HG02885 (cell line): Measurements from ENCODE around the gene ENG.
"Not testable (repeated sequence)": the region's sequence is repeated elsewhere in the genome, so short reads cannot be mapped to it uniquely, and the experiment has no call there.

Source experiments
- ATAC-seq: cut with Tn5 transposase; IDR thresholded peaks from one replicate; pipeline ENCODE4 v1.9.1; 2021; ENCODE audit warnings: mild to moderate bottlenecking; ENCODE audit not compliant: unreplicated experiment, poor library complexity

Gene ENG

DNA sequence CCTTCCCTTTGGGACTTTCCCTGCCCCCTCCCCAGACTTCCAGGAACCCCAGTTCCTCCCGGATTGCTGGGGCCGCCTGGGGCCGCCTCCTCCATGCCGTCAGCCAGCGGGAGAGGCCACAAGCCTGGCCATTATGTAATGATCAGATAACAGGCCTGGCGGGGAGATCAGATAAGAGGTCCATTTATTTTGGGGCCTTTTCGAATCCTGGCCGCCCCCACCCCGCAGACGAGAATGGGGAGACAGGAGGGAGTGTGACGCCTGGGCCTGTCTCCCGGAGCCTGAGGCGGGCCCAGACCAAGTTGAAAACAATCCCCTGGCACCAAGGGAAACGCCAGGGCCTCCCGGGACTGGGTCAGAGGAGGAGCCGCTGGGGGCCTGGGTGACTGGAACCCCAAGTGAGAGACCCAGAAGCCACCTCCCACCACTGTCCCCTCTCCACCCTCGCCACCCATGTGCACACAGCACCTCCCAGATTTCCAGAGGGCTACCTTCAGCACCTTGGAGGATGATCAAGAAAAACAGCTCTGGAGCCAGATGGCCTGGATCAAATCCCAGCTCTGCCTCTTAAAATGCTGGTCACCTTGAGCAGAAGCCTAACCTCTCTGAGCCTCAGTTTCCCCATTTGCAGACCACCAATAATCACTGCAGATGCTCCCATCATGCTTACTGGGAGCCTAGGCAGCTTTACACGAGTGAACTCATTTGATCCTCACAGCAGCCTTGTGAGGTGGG is 7.8 kb downstream of the ENG start:
- ATAC-seq = no peak

DNA sequence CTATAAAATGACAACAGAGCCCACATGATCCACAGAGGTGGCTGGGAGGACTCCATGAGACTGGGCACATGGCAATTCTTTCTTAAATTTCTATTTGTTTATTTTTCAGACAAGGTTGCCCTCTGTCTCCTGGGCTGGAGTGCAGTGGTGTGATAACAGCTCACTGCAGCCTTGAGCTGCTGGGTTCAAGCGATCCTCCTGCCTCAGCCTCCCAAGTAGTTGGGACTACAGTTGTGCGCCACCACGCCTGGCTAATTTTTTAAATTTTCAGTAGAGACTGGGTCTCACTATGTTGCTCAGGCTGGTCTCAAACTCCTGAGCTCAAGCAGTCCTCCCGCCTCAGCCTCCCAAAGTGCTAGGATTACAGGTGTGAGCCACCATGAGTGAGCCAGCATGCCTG is 8.8 kb downstream of the ENG start:
- ATAC-seq = not testable (repeated sequence)

DNA sequence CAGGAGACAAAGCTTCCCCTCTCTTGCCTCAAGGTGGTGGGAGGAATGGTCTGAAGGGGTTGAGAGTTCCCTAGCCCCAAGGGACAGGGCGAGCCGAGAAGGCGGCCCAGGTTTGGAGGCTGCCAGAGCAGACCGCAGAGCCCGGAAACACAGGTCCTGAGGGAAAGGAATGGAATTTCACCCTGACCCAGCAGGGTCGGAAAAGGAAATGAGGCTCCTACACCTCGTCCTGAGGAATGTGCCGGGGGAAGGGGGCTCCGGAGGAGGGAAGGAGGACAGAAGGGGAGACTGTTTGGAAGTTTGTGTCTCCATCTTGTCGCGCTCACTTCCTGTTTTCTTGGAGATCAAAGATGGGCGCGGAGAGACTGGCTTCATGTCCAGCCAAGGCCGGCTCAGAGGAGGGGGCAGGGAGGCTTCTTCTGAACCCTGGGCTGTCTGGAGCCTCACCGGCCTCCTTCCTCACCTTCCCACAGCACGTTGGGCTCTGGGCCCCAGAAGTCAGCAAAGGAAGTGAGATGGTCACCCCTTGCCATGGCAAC is 9.6 kb downstream of the ENG start:
- ATAC-seq = no peak

DNA sequence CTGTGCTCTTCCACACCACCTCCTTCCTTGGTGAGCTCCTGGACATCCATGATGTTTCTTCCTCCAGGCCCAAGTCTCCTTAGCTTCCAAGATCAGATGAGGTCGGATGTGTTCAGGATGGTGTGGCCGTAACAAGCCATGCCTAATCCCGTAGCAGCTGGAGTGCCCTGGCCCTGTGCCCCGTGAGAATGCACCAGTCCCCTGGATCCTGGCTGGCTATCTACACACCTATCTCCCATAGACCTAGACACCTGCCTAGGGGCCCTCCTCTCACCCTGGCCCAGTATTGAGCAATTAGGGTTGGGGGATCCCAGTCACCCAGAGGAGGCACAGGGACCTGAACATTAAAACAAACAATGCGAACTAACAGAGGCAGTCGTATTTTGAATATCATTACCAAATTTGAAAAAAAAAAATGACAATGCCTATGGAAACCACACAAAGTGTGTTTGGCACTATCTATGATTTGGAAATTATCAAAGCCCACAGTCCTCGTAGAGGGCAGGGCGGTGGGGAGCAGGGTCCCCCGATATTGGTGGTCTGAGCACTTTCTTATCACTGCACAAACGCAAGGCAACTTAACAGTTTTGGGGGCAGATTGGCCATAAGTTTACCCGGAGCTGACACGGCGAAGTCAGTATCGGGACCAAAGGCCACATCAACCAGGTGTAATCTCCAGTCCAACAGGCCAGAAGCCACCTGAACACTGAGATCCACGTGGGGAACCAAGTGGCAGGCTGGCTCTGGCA is 13.2 kb downstream of the ENG start:
- no peak for ATAC-seq

DNA sequence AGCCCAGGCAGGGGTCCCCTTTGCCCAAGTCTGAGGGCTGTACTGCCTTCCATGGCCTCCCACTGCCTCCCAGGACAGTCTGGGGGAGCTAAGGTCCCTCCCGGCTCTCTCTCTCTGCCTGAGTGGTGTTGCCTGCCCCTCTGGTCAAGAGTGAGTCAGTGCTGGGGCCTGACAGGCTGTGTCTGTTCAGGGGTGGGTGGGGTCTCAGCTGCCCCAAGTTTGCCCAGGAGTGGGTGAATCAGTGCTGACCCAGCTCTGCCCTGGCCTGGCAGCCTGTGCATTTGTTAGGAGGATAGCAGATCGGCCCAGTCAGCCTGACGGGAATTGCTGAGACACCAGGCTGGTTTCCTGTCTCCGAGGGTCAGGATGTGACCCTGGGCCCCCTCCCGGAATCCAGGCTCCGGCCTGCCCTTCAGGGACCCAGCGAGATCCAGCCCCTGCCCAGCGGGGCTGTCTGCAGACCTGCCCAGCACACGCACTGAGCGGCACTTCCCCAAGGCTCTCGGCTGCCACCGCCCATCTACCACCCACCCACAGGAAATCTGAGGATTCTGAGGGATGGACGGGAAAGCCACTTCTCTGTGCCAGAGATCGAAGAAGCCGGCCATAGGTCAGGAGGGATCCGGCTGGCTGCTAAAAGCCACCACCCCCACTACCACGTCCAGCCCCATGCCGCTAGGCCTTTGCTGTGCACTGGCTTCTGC is 15.9 kb downstream of the ENG start:
- no peak for ATAC-seq

DNA sequence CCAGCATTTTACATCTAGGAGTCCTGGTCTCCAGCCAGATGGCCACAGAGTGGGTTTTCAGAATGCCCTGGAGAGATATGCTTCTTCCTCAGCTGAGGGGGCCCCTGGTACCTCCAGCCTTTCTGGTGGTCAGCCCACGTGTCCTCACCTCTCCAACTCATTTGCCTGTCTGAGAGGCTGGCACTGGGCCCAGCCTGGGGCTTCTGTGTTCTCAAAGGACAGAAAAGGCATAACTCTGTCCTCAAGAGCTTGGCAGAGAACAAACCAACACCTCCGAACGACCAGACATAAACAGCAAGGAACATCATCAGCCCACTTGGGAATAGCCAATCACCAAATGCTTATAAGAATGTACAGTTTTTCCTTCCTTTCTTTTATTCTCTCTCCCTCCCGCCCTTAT is 17.1 kb downstream of the ENG start:
- ATAC-seq = no peak

DNA sequence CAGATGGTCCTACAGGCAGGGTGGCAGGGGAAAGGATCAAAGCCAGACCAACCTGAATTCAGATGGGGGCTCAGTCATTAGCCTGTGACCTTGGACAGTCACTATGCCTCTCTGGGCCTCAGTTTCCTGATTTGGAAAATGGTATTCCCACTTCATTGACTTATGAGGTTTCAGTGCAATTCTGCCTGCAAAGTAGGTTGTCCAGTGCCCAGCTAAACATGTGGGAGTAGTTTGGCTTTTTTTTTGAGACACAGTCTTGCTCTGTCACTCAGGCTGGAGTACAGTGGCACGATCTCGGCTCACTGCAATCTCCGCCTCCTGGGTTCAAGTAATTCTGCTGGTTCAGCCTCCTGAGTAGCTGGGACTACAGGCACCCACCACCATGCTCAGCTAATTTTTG is 17.9 kb downstream of the ENG start:
- ATAC-seq = not testable (repeated sequence)

DNA sequence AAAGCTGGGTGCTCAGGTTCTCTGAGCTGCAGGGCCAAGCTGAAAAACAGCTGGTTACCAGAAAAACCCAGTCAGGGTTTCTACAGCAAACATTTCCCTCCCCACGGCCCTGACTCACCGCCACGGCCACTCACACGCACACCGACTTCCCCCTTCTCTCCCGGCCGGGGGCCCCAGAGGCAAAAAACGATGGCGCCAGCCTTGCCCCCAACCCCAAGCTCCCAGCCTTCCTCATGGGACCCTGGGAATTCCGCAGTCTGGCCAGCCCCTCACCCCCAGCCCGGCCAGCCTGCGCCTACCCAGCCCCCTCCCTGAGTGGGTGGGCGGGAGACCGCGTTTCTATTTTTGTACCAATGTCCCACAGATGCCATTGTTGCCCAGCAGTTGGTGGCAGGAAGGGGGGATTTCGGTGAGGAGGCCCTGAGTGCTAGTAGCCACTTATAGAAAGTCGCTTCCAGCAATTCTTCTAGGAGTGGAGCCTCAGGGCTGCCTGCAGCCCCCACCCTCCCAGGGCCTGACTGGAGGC is 18.4 kb downstream of the ENG start:
- ATAC-seq = no peak

DNA sequence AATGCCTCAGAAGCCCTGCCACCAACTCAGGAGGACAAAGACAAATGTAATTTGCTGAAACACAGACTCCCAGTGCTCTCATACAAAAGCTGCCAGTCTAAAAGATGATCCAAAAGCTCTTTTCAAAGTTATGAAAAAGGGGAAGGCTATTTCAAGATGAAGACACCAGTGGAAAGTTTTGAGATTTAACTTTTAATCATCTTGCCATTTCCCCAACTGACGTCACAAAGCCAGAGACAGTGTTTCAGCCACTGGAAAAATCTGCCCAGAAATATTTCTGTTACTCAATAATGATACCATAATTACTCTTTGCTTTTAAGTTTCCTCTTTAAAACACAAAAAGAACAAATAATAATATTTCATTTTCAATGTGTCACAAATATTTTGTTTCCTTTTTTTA is 20.9 kb downstream of the ENG start:
- no peak for ATAC-seq

DNA sequence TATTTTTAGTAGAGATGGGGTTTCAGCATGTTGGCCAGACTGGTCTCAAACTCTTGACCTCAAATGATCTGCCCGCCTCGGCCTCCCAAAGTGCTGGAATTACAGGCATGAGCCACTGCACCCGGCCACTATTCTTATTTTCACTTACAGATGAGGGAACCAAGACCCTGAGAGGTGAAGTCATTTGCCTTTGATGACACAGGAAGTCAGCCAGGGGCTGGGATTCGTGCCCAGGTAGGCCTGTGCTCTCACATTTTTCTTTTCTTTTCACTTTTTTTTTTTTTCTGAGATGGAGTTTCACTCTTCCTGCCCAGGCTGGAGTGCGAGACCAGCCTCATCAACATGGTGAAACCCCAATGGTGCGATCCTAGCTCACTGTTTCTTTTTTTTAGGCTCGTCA is 22.2 kb downstream of the ENG start:
- no peak for ATAC-seq

DNA sequence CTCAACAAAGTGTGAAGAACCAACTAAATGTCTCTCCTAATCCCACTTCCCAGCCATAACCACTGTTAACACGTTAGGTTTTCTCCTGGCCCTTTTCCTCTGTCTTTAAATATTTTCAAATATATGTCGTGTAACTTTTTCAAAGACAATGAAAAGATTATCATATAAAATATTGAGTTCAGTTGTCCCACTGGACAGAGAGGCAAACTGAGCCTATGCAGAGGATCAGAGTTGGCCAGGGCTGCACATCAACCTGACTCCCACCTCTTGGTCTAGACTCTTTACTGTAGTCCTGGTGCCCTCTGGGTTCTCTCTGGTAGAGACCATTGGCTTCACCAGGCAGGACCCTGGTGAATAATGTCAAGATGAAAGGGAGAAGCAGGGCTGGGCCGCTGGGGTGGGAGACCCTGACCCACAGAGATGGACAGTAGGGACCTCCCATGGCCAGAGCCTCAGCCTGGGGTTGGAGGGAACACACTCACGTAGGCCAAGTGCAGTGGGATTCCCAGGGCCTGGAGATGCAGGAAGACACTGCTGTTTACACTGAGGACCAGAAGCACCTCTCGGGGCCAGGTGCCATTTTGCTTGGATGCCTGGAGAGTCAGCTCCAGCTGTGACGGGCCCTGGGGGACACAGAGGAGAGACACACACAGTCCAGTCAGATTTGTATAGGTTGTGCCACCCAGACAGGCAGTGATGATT is 25.1 kb downstream of the ENG start:
- no peak for ATAC-seq

DNA sequence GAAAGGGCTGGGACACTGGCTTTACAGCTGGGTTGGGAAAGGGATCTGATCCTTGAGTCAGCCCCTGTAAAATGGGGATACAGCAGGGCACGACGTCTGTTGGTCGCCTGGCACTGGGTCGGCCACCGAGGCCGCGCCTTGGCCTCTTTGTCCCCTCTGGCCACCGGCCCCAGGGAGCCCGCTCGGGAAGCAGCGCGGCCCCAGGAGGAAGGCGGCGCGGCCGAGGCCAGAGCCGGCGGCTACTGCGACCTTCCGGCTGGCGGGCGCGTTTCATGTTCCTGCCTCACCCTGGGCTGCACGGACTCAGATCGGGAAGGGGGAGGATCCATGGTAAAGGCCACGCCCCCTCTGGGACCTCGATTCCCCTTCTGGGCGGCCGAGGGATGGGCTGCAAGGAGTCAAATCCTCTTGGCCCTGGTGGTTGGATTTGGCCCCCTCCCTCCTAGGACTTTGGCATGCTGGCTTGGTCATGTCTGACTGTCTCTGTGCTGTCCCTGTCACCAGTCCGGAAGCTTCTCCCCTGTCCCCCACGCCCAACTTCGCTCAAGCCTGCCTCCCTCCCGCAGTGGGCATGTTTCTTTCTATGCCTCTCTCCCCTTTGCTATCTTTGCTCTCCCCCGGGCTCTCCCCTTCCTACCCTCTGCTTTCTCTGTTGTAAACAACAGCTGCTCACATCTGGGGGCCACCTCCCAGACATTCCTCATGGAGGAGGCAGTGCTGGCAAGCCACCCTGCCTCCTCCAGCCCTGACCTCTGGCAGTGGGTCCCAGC is 26.0 kb downstream of the ENG start:
- ATAC-seq = no peak

DNA sequence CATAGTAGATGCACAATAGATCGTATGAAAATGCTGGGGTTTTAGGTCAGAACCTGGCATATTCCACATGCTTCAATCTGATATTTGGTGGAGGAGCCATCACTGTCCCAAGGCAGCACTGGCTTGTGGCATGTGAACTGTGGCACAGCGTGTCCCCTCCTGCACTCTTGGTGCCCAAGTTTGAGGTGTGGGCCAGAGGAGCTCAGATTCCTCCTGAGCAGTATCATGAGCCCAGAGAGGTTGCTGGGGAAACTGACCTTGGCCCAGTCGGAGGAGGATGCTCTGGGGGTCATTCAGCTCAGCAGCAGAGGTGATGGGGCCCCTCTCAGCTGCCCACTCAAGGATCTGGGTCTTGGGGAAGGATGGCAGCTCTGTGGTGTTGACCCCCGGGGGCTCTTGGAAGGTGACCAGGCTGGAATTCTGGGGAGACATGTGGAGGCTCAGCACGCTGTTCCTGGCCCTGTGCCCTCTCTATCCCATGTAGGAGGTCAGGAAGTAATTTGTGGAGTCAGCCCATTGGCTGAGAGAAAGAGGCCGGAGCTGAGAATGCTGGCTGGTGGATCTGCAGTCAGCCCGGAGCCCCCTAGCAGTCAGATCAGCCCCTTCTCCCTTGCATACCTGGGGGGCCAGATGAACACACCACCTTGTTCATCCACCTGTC is 28.1 kb downstream of the ENG start:
- no peak for ATAC-seq

DNA sequence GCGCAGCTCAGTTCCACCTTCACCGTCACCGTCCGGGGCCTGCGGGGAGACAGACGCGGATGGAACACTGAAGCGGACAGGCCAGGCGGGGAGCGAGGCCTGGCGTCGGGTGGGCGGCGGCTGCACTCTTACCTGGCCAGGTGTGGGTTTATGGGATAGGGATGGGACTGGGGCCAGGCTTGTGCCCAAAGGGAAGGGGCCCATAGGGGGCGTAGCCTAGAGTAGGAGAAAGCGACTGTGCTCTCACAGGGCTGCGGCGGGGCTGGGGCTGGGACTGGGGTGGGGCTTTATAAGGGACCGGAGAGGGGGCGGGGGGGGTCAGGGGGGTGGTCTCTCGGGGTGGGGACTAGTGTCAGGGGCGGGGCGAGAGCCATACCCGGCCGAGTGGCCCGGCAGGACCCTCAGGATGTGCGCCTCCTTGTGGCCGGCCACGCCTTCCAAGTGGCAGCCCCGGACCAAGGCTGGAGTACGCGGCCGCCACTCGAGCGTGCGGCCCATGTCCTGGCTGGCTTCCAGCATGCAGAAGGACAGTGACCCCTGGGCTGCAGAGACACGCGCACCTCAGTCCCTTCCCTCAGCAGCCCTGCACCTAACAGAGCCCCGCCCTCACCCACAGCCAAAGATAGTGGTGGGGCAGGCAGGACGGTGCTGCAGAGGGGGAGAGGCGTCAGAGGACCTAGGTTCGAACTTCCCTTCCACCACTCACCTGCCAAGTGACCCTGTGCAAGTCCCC is 29.0 kb downstream of the ENG start:
- ATAC-seq = no peak

DNA sequence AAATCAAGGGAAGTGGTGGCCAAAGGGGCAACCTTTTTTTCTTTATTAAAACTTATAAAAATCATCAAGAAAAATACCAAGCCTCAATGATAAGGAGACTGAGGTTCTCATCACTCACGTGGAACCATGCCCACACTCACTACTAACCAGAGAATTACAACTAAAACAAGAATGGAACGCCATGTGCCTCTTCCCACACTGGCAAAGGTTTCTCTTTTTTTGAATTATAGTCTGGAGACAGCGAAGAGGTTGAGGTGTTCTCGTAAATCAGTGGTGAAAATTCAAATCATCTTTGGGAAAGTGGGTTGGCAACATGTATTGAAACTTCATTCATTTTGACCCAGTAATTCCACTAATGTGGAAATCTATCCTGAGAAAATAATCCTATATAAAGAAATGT is 32.4 kb downstream of the ENG start:
- ATAC-seq = no peak

DNA sequence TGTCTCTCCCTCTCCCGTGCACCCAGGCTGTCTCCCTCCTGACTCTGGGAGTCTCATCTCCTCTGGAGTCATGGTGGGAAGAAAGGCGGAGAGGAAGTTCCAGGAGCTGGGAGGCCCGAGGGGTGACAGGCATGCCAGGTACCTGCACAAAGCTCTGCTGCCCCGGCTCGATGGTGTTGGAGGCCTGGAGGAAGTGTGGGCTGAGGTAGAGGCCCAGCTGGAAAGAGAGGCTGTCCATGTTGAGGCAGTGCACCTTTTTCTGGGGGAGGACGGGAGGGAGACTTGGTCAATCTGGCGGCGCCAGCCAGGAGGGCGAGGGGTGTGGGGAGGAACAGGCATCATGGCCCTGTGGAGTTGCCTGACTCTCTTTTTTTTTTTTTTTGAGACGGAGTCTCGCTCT is 35.9 kb downstream of the ENG start:
- ATAC-seq = no peak

DNA sequence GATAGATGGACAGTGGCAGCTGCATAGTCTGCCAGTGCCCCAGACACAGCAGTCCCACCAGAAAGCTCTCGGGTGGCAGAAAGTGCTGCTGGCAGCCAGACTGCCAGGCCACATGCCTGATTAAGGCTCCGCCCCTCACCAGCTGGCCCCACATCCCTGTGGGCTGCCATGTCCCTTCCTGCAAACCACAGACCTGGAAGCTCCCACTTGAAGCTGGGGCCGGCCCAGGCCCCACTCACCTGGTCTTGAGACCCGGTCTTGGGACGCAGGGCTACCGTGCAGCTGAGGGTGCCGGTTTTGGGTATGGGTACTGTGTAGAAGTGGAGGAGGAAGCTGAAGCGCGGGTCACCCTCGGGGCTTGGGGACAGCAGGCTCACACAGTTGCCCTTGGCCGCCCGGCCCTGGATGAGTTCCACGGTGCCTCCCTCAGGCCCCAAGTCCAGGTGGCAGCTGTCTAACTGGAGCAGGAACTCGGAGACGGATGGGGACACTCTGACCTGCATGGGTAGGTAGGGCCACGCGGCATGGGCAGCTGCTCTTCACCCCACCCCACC is 36.5 kb downstream of the ENG start:
- no peak for ATAC-seq

DNA sequence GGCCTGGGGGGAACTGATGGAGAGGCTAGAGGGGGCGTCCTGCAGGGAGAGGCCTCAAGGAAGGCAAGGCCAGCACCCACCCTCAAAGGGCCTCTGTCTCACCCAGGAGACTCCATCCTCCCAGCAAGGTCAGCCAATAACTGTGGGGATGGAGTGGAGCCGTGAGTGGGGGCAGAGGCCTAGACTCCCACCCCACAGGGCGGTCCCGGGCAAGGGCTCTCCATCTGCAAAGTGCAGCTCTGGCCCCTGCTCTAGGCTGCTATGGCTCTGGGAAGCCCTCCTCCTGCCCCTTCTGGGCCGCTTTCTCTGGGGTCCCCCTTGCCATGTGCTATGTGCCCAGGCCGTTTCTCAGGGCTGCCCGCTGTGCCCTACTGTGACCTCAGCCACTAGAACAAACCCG is 37.7 kb downstream of the ENG start:
- no peak for ATAC-seq
